HG02884 (cell line): ENCODE results near the gene DDX42.
"Not testable (repeated sequence)": the region's sequence is repeated elsewhere in the genome, so short reads cannot be mapped to it uniquely, and the experiment has no call there.

Experiments
- ATAC-seq: cut with Tn5 transposase; IDR thresholded peaks from one replicate; pipeline ENCODE4 v1.9.1; 2021; ENCODE audit warnings: mild to moderate bottlenecking, moderate library complexity; ENCODE audit not compliant: unreplicated experiment

DDX42 gene

GRCh38 chr17:63837480-63837879 is 63.5 kb downstream of the DDX42 start:
- no peak for ATAC-seq

- ATAC-seq, result no peak
Measured at GRCh38 chr17:63837962-63838600, 64.1 kb downstream of the DDX42 start.

- no peak for ATAC-seq
Measured at GRCh38 chr17:63838631-63839171, 64.7 kb downstream of the DDX42 start.

GRCh38 chr17:63840591-63841349 is 66.8 kb downstream of the DDX42 start:
- ATAC-seq, result no peak

- ATAC-seq, result no peak
Measured at GRCh38 chr17:63841350-63842172, 67.6 kb downstream of the DDX42 start.

GRCh38 chr17:63842173-63842539 is 68.2 kb downstream of the DDX42 start:
- ATAC-seq, result peak; percentile 28

GRCh38 chr17:63842540-63843386 is 68.8 kb downstream of the DDX42 start, which contains the start of gene SMARCD2:
SMARCD2 (minus strand) TSS chr17:63842685; CDS start chr17:63842674, 11 bp downstream.
- peak; percentile 72 for ATAC-seq

GRCh38 chr17:63843387-63843888 is 69.5 kb downstream of the DDX42 start:
- not testable (repeated sequence) for ATAC-seq

GRCh38 chr17:63843910-63844677 is 70.1 kb downstream of the DDX42 start:
- ATAC-seq, result no peak

- ATAC-seq, result no peak
Measured at GRCh38 chr17:63845509-63845908, 71.5 kb downstream of the DDX42 start.

- ATAC-seq, result no peak
Measured at GRCh38 chr17:63847525-63848249, 73.7 kb downstream of the DDX42 start.

- peak; percentile 76 for ATAC-seq
Measured at GRCh38 chr17:63848834-63849689, 75.1 kb downstream of the DDX42 start.

- no peak for ATAC-seq
Measured at GRCh38 chr17:63850401-63850800, 76.4 kb downstream of the DDX42 start.

- ATAC-seq, result no peak
Measured at GRCh38 chr17:63853260-63853659, 79.3 kb downstream of the DDX42 start.

- ATAC-seq, result no peak
Measured at GRCh38 chr17:63854709-63855108, 80.7 kb downstream of the DDX42 start.

GRCh38 chr17:63855185-63855584 is 81.2 kb downstream of the DDX42 start:
- no peak for ATAC-seq

- ATAC-seq, result not testable (repeated sequence)
Measured at GRCh38 chr17:63856425-63856824, 82.5 kb downstream of the DDX42 start.

GRCh38 chr17:63859257-63859656 is 85.3 kb downstream of the DDX42 start:
- ATAC-seq, result no peak
